C1 segment of cervical spinal cord (tissue), 14 donors: Measurements from ENCODE around the gene MRTFA.
A peak's percentile ranks its signal among the peaks of the same experiment; 100 is the strongest.

Source experiments
- DNase-seq, 14 donors: peaks; one replicate each; lab custom pipeline; 2025; lab: John Stamatoyannopoulos, UW

The MRTFA gene

GRCh38 chr22:40498420-40499208, 137.9 kb downstream of the MRTFA start:
- DNase-seq: no peak

GRCh38 chr22:40493441-40493840, 143.1 kb downstream of the MRTFA start:
- DNase-seq: no peak

- DNase-seq: peak in 9 of 14 donors; percentile 8 to 74 (median 32)
These were observed 144.4 kb downstream of the MRTFA start for GRCh38 chr22:40491990-40492631.

GRCh38 chr22:40487663-40488249, 148.8 kb downstream of the MRTFA start:
- DNase-seq: peak in 1 of 14 donors; percentile 20

- no peak for DNase-seq
These were observed 149.4 kb downstream of the MRTFA start for GRCh38 chr22:40486962-40487602.

- peak in 2 of 14 donors; percentile 26 to 74 for DNase-seq
These were observed 150.5 kb downstream of the MRTFA start for GRCh38 chr22:40485813-40486667.

- no peak for DNase-seq
These were observed 151.4 kb downstream of the MRTFA start for GRCh38 chr22:40484906-40485669.

GRCh38 chr22:40482886-40483285, 153.6 kb downstream of the MRTFA start:
- no peak for DNase-seq

- DNase-seq: no peak
These were observed 154.1 kb downstream of the MRTFA start for GRCh38 chr22:40482391-40482790.

GRCh38 chr22:40480996-40481395, 155.5 kb downstream of the MRTFA start:
- DNase-seq: no peak

GRCh38 chr22:40479887-40480538, 156.5 kb downstream of the MRTFA start:
- DNase-seq: no peak

GRCh38 chr22:40479126-40479800, 157.3 kb downstream of the MRTFA start:
- DNase-seq: no peak

GRCh38 chr22:40478338-40479125, 158.0 kb downstream of the MRTFA start:
- DNase-seq: no peak

- DNase-seq: no peak
These were observed 158.7 kb downstream of the MRTFA start for GRCh38 chr22:40477683-40478337.

GRCh38 chr22:40476341-40476740, 160.2 kb downstream of the MRTFA start:
- DNase-seq: no peak

GRCh38 chr22:40473703-40474102, 162.8 kb downstream of the MRTFA start:
- DNase-seq: no peak

- DNase-seq: no peak
These were observed 163.9 kb downstream of the MRTFA start for GRCh38 chr22:40472579-40472978.

GRCh38 chr22:40472051-40472450, 164.5 kb downstream of the MRTFA start:
- no peak for DNase-seq
